ENCODE measurements around the gene RRP8.

DNA sequence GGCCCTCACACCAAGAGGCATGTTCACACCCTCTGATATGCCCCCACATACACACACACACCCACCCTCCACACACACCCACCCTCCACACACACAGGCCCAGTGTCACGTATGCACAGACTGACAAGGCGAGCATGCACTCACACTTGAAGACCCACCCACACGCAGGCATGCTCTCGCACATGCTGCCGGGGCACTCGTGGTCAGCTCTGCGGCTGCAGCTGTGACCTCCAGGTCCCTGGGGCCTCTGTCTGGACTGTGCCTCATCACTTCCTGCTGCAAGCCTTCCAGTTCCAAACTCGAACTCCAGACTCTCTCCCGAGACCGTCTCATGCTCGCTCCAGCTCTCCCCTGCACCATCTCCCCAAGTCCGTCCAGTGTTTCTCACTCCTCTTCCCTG lies 42.7 kb upstream of the RRP8 start:
- TF ChIP-seq, protein P1, sequence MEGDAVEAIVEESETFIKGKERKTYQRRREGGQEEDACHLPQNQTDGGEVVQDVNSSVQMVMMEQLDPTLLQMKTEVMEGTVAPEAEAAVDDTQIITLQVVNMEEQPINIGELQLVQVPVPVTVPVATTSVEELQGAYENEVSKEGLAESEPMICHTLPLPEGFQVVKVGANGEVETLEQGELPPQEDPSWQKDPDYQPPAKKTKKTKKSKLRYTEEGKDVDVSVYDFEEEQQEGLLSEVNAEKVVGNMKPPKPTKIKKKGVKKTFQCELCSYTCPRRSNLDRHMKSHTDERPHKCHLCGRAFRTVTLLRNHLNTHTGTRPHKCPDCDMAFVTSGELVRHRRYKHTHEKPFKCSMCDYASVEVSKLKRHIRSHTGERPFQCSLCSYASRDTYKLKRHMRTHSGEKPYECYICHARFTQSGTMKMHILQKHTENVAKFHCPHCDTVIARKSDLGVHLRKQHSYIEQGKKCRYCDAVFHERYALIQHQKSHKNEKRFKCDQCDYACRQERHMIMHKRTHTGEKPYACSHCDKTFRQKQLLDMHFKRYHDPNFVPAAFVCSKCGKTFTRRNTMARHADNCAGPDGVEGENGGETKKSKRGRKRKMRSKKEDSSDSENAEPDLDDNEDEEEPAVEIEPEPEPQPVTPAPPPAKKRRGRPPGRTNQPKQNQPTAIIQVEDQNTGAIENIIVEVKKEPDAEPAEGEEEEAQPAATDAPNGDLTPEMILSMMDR (IDR thresholded peaks at IDR 0.05 in 8 of 11, conservative IDR thresholded peaks at IDR 0.05 in 3 of 11) = no peak
- TF ChIP-seq POLR2A (IDR thresholded peaks at IDR 0.05) (no peak), POLR2AphosphoS5 (IDR thresholded peaks at IDR 0.05) (peak; percentile 5 to 66 (median 37))
